ENCODE results near the gene SLC9A4.

DNA sequence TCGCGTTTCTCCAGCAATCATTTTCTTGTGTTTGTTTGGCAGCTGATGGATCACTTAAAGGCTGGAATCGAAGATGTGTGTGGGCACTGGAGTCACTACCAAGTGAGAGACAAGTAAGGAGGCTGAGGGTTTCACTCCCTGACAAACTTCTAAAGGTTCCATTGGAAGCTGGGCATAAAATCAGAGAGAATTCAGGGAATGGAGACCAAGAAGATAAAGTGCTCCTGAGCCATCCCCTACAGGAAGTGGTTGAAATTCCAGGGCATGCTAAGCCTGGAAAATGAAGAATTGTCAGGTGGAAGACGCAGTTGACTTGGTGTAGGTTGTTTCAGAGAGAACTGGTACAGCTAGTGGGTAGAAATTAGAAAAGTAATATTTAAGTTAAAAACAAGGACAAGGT, 39.1 kb downstream of the SLC9A4 start:
- TF ChIP-seq, protein P1, sequence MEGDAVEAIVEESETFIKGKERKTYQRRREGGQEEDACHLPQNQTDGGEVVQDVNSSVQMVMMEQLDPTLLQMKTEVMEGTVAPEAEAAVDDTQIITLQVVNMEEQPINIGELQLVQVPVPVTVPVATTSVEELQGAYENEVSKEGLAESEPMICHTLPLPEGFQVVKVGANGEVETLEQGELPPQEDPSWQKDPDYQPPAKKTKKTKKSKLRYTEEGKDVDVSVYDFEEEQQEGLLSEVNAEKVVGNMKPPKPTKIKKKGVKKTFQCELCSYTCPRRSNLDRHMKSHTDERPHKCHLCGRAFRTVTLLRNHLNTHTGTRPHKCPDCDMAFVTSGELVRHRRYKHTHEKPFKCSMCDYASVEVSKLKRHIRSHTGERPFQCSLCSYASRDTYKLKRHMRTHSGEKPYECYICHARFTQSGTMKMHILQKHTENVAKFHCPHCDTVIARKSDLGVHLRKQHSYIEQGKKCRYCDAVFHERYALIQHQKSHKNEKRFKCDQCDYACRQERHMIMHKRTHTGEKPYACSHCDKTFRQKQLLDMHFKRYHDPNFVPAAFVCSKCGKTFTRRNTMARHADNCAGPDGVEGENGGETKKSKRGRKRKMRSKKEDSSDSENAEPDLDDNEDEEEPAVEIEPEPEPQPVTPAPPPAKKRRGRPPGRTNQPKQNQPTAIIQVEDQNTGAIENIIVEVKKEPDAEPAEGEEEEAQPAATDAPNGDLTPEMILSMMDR (conservative IDR thresholded peaks at IDR 0.05; ENCODE audit: low read depth, low read length) = no peak
- no peak for TF ChIP-seq RCOR1 (IDR thresholded peaks at IDR 0.05; ENCODE audit: insufficient replicate concordance, low read length)
